ENCODE measurements around the gene ZNF674. TPM values are rescaled to one million over a fixed set of nuclear protein-coding genes. Genes with fewer than 3 reads are reported as not detected.
A peak's percentile ranks its signal among the peaks of the same experiment; 100 is the strongest.

Gene ZNF674
- total and polyA plus RNA-seq, 10 of the 15 experiments (the other 5 are each of a cell fraction or from before 2014, with no cell fraction given): 1.0 to 3.7 (median 1.8) TPM

DNA sequence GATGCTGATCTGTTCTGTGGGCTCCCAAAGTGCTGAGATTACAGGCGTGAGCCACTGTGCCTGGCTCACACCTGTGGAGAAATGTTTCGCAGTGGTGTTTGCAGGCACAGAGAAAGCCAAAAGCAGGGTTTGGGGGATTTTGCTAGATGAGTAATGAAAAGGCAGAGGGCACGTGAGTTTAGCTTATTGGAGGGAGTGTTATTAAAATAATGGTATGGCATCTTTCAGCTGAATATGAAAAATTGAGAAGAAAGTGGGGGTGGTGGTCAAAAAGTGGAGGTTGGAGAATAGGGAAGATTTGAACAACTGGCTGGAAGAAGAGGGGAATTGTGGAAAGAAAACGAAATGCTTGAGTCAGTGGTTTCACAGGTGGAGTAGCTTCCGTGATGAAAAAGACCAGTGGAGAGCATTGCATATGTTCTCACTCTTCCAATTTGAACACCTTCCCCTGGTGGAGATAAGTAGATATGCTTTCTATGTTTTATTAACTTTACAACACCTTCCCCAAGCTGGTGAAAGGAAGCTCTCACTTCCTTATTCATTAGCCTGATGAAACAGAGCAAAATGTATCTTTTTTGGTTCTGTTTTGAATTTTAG, 27.2 kb upstream of the ZNF674 start (continued):
- TF ChIP-seq SPI1 (IDR thresholded peaks at IDR 0.05; ENCODE audit: borderline replicate concordance, insufficient read depth, low read depth, low read length): peak; percentile 92
- no peak for TF ChIP-seq RBBP5 (conservative IDR thresholded peaks at IDR 0.05)
- no peak for TF ChIP-seq CHD1 (IDR thresholded peaks at IDR 0.05; ENCODE audit: low read depth, low read length)
- no peak for TF ChIP-seq RELA (IDR thresholded peaks at IDR 0.05; ENCODE audit: borderline replicate concordance, partially characterized antibody)
- peak; percentile 64 for TF ChIP-seq NFIC (IDR thresholded peaks at IDR 0.05; ENCODE audit: low read depth, low read length)
- no peak for TF ChIP-seq SUZ12 (IDR thresholded peaks at IDR 0.05; ENCODE audit: unreplicated experiment)
- TF ChIP-seq BRCA1 (IDR thresholded peaks at IDR 0.05; ENCODE audit: low read depth, low read length): no peak
- TF ChIP-seq, protein P1, sequence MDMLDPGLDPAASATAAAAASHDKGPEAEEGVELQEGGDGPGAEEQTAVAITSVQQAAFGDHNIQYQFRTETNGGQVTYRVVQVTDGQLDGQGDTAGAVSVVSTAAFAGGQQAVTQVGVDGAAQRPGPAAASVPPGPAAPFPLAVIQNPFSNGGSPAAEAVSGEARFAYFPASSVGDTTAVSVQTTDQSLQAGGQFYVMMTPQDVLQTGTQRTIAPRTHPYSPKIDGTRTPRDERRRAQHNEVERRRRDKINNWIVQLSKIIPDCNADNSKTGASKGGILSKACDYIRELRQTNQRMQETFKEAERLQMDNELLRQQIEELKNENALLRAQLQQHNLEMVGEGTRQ (IDR thresholded peaks at IDR 0.05; ENCODE audit: borderline replicate concordance, low read depth, low read length): no peak
- no peak for TF ChIP-seq NFYB (IDR thresholded peaks at IDR 0.05; ENCODE audit: insufficient read depth, low read depth, low read length)
- TF ChIP-seq, protein P2, sequence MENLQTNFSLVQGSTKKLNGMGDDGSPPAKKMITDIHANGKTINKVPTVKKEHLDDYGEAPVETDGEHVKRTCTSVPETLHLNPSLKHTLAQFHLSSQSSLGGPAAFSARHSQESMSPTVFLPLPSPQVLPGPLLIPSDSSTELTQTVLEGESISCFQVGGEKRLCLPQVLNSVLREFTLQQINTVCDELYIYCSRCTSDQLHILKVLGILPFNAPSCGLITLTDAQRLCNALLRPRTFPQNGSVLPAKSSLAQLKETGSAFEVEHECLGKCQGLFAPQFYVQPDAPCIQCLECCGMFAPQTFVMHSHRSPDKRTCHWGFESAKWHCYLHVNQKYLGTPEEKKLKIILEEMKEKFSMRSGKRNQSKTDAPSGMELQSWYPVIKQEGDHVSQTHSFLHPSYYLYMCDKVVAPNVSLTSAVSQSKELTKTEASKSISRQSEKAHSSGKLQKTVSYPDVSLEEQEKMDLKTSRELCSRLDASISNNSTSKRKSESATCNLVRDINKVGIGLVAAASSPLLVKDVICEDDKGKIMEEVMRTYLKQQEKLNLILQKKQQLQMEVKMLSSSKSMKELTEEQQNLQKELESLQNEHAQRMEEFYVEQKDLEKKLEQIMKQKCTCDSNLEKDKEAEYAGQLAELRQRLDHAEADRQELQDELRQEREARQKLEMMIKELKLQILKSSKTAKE (IDR thresholded peaks at IDR 0.05; ENCODE audit: low read depth, poor library complexity, severe bottlenecking): peak; percentile 40
- no peak for TF ChIP-seq ZZZ3 (IDR thresholded peaks at IDR 0.05; ENCODE audit: control insufficient read depth, insufficient read length, low read depth)
- no peak for TF ChIP-seq SREBF2 (IDR thresholded peaks at IDR 0.05; ENCODE audit: low read length)
- no peak for TF ChIP-seq CBX5 (IDR thresholded peaks at IDR 0.05; ENCODE audit: low read depth)
- TF ChIP-seq CREM (IDR thresholded peaks at IDR 0.05; ENCODE audit: low read depth): no peak
- TF ChIP-seq ASH2L (IDR thresholded peaks at IDR 0.05; ENCODE audit: borderline replicate concordance, low read depth): no peak
- TF ChIP-seq ZNF24 (IDR thresholded peaks at IDR 0.05): no peak
- TF ChIP-seq POLR2AphosphoS5 (IDR thresholded peaks at IDR 0.05; ENCODE audit: low read length): no peak
- no peak for TF ChIP-seq NFYA (IDR thresholded peaks at IDR 0.05; ENCODE audit: borderline replicate concordance, low read depth, low read length)
- TF ChIP-seq KDM1A (IDR thresholded peaks at IDR 0.05; ENCODE audit: borderline replicate concordance): no peak
- TF ChIP-seq, protein P3, sequence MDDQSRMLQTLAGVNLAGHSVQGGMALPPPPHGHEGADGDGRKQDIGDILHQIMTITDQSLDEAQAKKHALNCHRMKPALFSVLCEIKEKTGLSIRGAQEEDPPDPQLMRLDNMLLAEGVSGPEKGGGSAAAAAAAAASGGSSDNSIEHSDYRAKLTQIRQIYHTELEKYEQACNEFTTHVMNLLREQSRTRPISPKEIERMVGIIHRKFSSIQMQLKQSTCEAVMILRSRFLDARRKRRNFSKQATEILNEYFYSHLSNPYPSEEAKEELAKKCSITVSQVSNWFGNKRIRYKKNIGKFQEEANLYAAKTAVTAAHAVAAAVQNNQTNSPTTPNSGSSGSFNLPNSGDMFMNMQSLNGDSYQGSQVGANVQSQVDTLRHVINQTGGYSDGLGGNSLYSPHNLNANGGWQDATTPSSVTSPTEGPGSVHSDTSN (IDR thresholded peaks at IDR 0.05; ENCODE audit: insufficient replicate concordance, low read depth, low read length): no peak
- TF ChIP-seq SMARCA5 (IDR thresholded peaks at IDR 0.05): 0 out of 2 replicates have a peak, but pooled peaks have one; percentile 21
- TF ChIP-seq, protein P4, sequence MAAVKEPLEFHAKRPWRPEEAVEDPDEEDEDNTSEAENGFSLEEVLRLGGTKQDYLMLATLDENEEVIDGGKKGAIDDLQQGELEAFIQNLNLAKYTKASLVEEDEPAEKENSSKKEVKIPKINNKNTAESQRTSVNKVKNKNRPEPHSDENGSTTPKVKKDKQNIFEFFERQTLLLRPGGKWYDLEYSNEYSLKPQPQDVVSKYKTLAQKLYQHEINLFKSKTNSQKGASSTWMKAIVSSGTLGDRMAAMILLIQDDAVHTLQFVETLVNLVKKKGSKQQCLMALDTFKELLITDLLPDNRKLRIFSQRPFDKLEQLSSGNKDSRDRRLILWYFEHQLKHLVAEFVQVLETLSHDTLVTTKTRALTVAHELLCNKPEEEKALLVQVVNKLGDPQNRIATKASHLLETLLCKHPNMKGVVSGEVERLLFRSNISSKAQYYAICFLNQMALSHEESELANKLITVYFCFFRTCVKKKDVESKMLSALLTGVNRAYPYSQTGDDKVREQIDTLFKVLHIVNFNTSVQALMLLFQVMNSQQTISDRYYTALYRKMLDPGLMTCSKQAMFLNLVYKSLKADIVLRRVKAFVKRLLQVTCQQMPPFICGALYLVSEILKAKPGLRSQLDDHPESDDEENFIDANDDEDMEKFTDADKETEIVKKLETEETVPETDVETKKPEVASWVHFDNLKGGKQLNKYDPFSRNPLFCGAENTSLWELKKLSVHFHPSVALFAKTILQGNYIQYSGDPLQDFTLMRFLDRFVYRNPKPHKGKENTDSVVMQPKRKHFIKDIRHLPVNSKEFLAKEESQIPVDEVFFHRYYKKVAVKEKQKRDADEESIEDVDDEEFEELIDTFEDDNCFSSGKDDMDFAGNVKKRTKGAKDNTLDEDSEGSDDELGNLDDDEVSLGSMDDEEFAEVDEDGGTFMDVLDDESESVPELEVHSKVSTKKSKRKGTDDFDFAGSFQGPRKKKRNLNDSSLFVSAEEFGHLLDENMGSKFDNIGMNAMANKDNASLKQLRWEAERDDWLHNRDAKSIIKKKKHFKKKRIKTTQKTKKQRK (IDR thresholded peaks at IDR 0.05; ENCODE audit: low read depth, low read length): no peak
- TF ChIP-seq FOXM1 (IDR thresholded peaks at IDR 0.05; ENCODE audit: low read depth, low read length): no peak
- TF ChIP-seq MEF2A (IDR thresholded peaks at IDR 0.05; ENCODE audit: insufficient read depth, low read depth, low read length): no peak
- no peak for TF ChIP-seq TAF1 (IDR thresholded peaks at IDR 0.05; ENCODE audit: borderline replicate concordance, low read depth, low read length)

Data from GM12878 (cell line).